Body of pancreas (tissue), 4 donors: ENCODE measurements around the gene ACADS.

ENCODE experiments used
- POLR2A ChIP-seq, 3 donors: fragments of 450-650 bp; IDR thresholded peaks; one replicate each; pipeline ENCODE4 v1.6.1; 2016; ENCODE audit warnings: antibody characterized with exemption in 3 of 3, mild to moderate bottlenecking in 2 of 3
- TF ChIP-seq, protein P1 (sequence below), 7 experiments: fragments of 450-650 bp in 4 of 7; fragments of 200-600 bp in 3 of 7; sonication (generic) in 3 of 7; IDR thresholded peaks; one replicate each; pipeline ENCODE4 v1.5.1; 2016 to 2019; ENCODE audit warnings: antibody characterized with exemption in 7 of 7

DNA sequence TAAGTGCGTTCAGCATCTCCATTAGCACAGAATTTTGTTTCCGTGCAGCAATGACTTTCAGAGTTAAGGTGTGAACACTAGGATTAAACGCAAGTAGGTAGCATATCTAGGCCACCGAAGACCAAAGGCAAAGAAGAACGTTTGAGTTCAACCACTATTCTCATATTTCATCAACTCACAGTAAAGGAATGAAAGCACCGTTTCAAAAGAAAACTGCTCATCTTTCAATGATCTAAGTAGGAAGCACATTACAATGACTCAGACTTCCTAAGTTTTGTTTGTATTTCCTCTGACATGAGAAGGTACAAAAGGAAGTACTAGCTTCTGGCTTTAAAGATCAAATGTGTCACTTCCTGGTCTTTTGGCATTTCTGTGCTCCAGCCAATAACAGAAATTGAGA is 57.6 kb downstream of the ACADS start:
- TF ChIP-seq, protein P1, sequence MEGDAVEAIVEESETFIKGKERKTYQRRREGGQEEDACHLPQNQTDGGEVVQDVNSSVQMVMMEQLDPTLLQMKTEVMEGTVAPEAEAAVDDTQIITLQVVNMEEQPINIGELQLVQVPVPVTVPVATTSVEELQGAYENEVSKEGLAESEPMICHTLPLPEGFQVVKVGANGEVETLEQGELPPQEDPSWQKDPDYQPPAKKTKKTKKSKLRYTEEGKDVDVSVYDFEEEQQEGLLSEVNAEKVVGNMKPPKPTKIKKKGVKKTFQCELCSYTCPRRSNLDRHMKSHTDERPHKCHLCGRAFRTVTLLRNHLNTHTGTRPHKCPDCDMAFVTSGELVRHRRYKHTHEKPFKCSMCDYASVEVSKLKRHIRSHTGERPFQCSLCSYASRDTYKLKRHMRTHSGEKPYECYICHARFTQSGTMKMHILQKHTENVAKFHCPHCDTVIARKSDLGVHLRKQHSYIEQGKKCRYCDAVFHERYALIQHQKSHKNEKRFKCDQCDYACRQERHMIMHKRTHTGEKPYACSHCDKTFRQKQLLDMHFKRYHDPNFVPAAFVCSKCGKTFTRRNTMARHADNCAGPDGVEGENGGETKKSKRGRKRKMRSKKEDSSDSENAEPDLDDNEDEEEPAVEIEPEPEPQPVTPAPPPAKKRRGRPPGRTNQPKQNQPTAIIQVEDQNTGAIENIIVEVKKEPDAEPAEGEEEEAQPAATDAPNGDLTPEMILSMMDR (IDR thresholded peaks at IDR 0.05), result no peak
- no peak for TF ChIP-seq POLR2A (IDR thresholded peaks at IDR 0.05)
